Stimulated activated CD4-positive, alpha-beta T cell treated with anti-CD3 and anti-CD28 coated beads, Interleukin-2, amount 100 ng/mL, for 24 hours (primary cell): ENCODE results near the gene KCNAB1.

Source experiments
- DNase-seq, 2 donors: peaks; one replicate each; pipeline ENCODE4 v3.0.0-alpha.2; 2020

Gene KCNAB1

GRCh38 chr3:156140001-156140595 lies 19.7 kb downstream of the KCNAB1 start:
- no peak for DNase-seq

- no peak for DNase-seq
Measured at GRCh38 chr3:156142702-156143101, 22.3 kb downstream of the KCNAB1 start.

GRCh38 chr3:156143136-156143535 lies 22.8 kb downstream of the KCNAB1 start:
- DNase-seq = no peak

GRCh38 chr3:156144060-156144459 lies 23.7 kb downstream of the KCNAB1 start:
- no peak for DNase-seq

- no peak for DNase-seq
Measured at GRCh38 chr3:156145866-156146265, 25.5 kb downstream of the KCNAB1 start.

GRCh38 chr3:156148345-156148945 lies 28.1 kb downstream of the KCNAB1 start:
- no peak for DNase-seq

- DNase-seq = no peak
Measured at GRCh38 chr3:156148946-156149381, 28.6 kb downstream of the KCNAB1 start.

- no peak for DNase-seq
Measured at GRCh38 chr3:156149876-156150275, 29.5 kb downstream of the KCNAB1 start.

GRCh38 chr3:156150434-156151066 lies 30.2 kb downstream of the KCNAB1 start:
- peak; percentile 13 to 30 for DNase-seq

- peak; percentile 61 to 62 for DNase-seq
Measured at GRCh38 chr3:156151824-156152428, 31.5 kb downstream of the KCNAB1 start.

- DNase-seq = no peak
Measured at GRCh38 chr3:156158656-156159295, 38.4 kb downstream of the KCNAB1 start.

- DNase-seq = no peak
Measured at GRCh38 chr3:156160647-156161046, 40.3 kb downstream of the KCNAB1 start.

- no peak for DNase-seq
Measured at GRCh38 chr3:156161172-156161571, 40.8 kb downstream of the KCNAB1 start.

GRCh38 chr3:156163848-156164247 lies 43.5 kb downstream of the KCNAB1 start:
- DNase-seq = no peak

- no peak for DNase-seq
Measured at GRCh38 chr3:156166808-156167207, 46.4 kb downstream of the KCNAB1 start.

- no peak for DNase-seq
Measured at GRCh38 chr3:156170571-156170970, 50.2 kb downstream of the KCNAB1 start.

GRCh38 chr3:156171281-156172267 lies 51.2 kb downstream of the KCNAB1 start:
- no peak for DNase-seq

GRCh38 chr3:156172536-156172935 lies 52.2 kb downstream of the KCNAB1 start:
- no peak for DNase-seq

GRCh38 chr3:156174229-156174847 lies 54.0 kb downstream of the KCNAB1 start:
- no peak for DNase-seq

GRCh38 chr3:156175570-156175969 lies 55.2 kb downstream of the KCNAB1 start:
- no peak for DNase-seq

GRCh38 chr3:156176048-156176447 lies 55.7 kb downstream of the KCNAB1 start:
- no peak for DNase-seq
